Spleen (tissue), 7 donors: ENCODE results near the gene RANBP9.

ENCODE experiments used
- POLR2A ChIP-seq, 3 donors: fragments of 450-650 bp; IDR thresholded peaks; one replicate each; pipeline ENCODE4 v1.5.1; 2017; ENCODE audit warnings: antibody characterized with exemption in 3 of 3, mild to moderate bottlenecking in 1 of 3
- TF ChIP-seq, protein P1 (sequence below), 11 experiments: fragments of 200-600 bp in 7 of 11; fragments of 450-650 bp in 4 of 11; sonication (generic) in 4 of 11; IDR thresholded peaks in 8 of 11; conservative IDR thresholded peaks in 3 of 11; 1 replicate in 7 of 11; 2 replicates in 4 of 11; pipeline versions ENCODE4 v1.4.0 to v1.8.0; 2016 to 2021; ENCODE audit warnings: antibody characterized with exemption in 11 of 11, inconsistent platforms in 4 of 11, mild to moderate bottlenecking in 1 of 11
- donor health status: DM: no; HTN: no; CAD: no; lungs with moderate emphysema.
- donor health status: DM: no; HTN: no; CAD: no.
- donor health status: DM: no; HTN: no; CAD: no.

DNA sequence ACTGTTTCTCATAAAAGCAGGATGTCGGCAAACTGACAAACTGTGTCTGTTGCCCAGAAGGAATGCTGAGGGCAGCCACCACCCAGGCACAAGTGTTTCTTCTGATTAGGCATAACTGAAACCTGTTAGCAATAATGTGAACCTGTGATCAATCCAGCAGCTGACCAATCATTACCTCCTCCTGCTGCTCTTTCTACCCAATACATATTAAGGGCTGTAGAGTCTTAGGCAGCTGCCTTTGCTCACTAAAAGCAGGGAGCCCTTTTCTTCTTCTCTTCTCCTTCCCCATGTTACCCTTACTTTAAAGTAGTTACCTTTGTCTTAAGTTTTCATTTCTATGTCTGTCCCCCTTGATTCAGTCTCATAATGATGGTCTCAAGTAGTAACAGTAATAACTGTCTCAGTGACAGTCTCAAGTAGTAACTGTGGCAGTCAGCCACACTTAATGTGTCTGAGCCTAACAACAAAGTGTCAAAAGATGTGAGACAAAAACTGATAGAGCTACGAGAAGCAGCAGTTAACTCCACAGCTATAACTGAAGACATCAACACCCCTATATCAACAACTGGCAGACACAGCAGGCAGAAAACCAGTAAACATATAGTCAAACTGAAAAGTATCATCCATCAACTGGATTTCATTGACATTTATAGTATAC, 37.0 kb downstream of the RANBP9 start:
- no peak for TF ChIP-seq POLR2A (IDR thresholded peaks at IDR 0.05)
- TF ChIP-seq, protein P1, sequence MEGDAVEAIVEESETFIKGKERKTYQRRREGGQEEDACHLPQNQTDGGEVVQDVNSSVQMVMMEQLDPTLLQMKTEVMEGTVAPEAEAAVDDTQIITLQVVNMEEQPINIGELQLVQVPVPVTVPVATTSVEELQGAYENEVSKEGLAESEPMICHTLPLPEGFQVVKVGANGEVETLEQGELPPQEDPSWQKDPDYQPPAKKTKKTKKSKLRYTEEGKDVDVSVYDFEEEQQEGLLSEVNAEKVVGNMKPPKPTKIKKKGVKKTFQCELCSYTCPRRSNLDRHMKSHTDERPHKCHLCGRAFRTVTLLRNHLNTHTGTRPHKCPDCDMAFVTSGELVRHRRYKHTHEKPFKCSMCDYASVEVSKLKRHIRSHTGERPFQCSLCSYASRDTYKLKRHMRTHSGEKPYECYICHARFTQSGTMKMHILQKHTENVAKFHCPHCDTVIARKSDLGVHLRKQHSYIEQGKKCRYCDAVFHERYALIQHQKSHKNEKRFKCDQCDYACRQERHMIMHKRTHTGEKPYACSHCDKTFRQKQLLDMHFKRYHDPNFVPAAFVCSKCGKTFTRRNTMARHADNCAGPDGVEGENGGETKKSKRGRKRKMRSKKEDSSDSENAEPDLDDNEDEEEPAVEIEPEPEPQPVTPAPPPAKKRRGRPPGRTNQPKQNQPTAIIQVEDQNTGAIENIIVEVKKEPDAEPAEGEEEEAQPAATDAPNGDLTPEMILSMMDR (IDR thresholded peaks at IDR 0.05 in 8 of 11, conservative IDR thresholded peaks at IDR 0.05 in 3 of 11) = no peak
